AG09309 (cell line): Measurements from ENCODE around the gene CACNA1F.

Experiments used
- DNase-seq: peaks from one replicate; pipeline ENCODE4 v3.0.0-alpha.2; 2010; ENCODE audit warnings: low read depth
- H3K4me3 ChIP-seq: 2 replicates; pipeline ENCODE4 v1.5.1; 2011; ENCODE audit warnings: mild to moderate bottlenecking, low read depth, low read length, moderate library complexity; ENCODE audit not compliant: control insufficient read depth
- CTCF ChIP-seq: IDR thresholded peaks from 2 replicates; pipeline ENCODE4 v1.5.1; 2011; ENCODE audit warnings: mild to moderate bottlenecking, low read depth, low read length, inconsistent platforms; ENCODE audit not compliant: insufficient read depth, control insufficient read depth; ENCODE audit errors: missing control alignments

The CACNA1F gene

GRCh38 chrX:49161632-49162031 is 71.5 kb downstream of the CACNA1F start:
- no peak for TF ChIP-seq CTCF
- no peak overlapping the region for H3K4me3 ChIP-seq
- no peak for DNase-seq

DNA sequence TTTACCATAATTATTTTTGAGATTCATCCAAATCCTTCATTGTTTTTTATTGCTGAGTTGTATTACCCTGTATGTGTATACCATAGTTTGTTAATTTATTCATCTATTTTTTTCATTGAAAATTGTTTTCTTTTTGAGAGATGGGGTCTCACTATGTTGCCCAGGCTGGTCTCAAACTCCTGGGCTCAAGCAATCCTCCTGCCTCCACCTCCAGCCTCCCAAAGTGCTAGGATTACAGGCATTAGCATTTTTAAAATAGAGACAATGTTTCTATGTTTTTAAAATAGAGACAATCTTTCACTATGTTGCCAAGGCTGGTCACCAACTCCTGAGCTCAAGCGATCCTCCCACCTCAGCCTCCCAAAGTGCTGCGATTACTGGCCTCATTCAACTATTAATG is 72.2 kb downstream of the CACNA1F start:
- no peak overlapping the region for H3K4me3 ChIP-seq
- TF ChIP-seq CTCF = no peak
- DNase-seq = no peak

DNA sequence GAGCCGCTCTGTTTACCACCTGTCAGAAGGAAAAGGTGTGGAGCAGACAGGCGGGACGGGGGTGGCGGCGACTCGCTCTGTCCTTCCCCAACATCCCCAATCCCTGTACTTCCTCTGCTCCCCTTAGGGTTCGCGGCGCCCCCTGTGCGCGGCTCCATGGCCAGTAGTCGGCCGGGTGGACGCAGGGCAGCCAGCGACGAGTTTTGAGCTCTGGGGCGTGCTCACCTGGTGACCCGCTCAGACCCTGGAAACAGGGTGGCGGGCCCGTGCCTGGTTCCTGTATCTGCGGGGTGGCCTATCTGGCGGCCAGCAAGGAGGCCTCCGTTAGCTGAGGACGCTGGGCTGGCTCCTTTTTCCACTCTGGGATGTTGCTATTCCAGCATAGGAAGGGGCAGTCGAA is 75.9 kb downstream of the CACNA1F start:
- no peak overlapping the region for H3K4me3 ChIP-seq
- TF ChIP-seq CTCF = no peak
- DNase-seq = no peak

- H3K4me3 ChIP-seq = peak overlapping the region; percentile 47
- TF ChIP-seq CTCF = peak; percentile 54
- DNase-seq = no peak
Measured at GRCh38 chrX:49155900-49156837, 77.0 kb downstream of the CACNA1F start.

GRCh38 chrX:49155243-49155899 is 77.8 kb downstream of the CACNA1F start:
- TF ChIP-seq CTCF = no peak
- peak overlapping the region; percentile 47 for H3K4me3 ChIP-seq
- DNase-seq = no peak
